CD4-positive, alpha-beta T cell treated with Interleukin-1 beta for 1 hour (primary cell): ENCODE data around the gene PIK3CD.
"Not testable (repeated sequence)": the region's sequence is repeated elsewhere in the genome, so short reads cannot be mapped to it uniquely, and the experiment has no call there.

Source experiments
- DNase-seq, 2 donors: peaks; one replicate each; pipeline ENCODE4 v3.0.0-alpha.2; 2020 to 2022

Gene PIK3CD

GRCh38 chr1:9654834-9655723 lies 3.5 kb downstream of the PIK3CD start:
- peak; percentile 36 to 56 for DNase-seq

- no peak for DNase-seq
Measured at GRCh38 chr1:9655836-9656235, 4.3 kb downstream of the PIK3CD start.

- no peak for DNase-seq
Measured at GRCh38 chr1:9657521-9658032, 6.0 kb downstream of the PIK3CD start.

GRCh38 chr1:9658199-9658598 lies 6.7 kb downstream of the PIK3CD start:
- no peak for DNase-seq

GRCh38 chr1:9659328-9659727 lies 7.8 kb downstream of the PIK3CD start:
- no peak for DNase-seq

- no peak for DNase-seq
Measured at GRCh38 chr1:9663257-9663656, 11.7 kb downstream of the PIK3CD start.

- DNase-seq, result no peak
Measured at GRCh38 chr1:9665193-9665592, 13.7 kb downstream of the PIK3CD start.

- DNase-seq, result no peak
Measured at GRCh38 chr1:9668080-9668479, 16.5 kb downstream of the PIK3CD start.

- DNase-seq, result no peak
Measured at GRCh38 chr1:9670085-9670484, 18.6 kb downstream of the PIK3CD start.

GRCh38 chr1:9671377-9672140 lies 20.0 kb downstream of the PIK3CD start:
- DNase-seq, result no peak

GRCh38 chr1:9672444-9672843 lies 20.9 kb downstream of the PIK3CD start:
- no peak for DNase-seq

- no peak for DNase-seq
Measured at GRCh38 chr1:9675393-9675792, 23.9 kb downstream of the PIK3CD start.

- not testable (repeated sequence) for DNase-seq
Measured at GRCh38 chr1:9676128-9676527, 24.6 kb downstream of the PIK3CD start.

GRCh38 chr1:9676815-9677393 lies 25.4 kb downstream of the PIK3CD start:
- no peak for DNase-seq

- no peak for DNase-seq
Measured at GRCh38 chr1:9680091-9680490, 28.6 kb downstream of the PIK3CD start.

GRCh38 chr1:9680828-9681227 lies 29.3 kb downstream of the PIK3CD start:
- no peak for DNase-seq

GRCh38 chr1:9684801-9685200 lies 33.3 kb downstream of the PIK3CD start:
- no peak for DNase-seq

GRCh38 chr1:9687120-9687873 lies 35.8 kb downstream of the PIK3CD start:
- peak; percentile 71 to 77 for DNase-seq

- no peak for DNase-seq
Measured at GRCh38 chr1:9687874-9688582, 36.5 kb downstream of the PIK3CD start.

GRCh38 chr1:9688599-9688998 lies 37.1 kb downstream of the PIK3CD start:
- DNase-seq, result no peak

- peak; percentile 79 to 82 for DNase-seq
Measured at GRCh38 chr1:9689011-9689706, 37.6 kb downstream of the PIK3CD start.
